Stimulated activated CD4-positive, alpha-beta T cell treated with anti-CD3 and anti-CD28 coated beads, TNF-alpha, amount 100 ng/mL, for 4 hours (primary cell): ENCODE data around the gene POU2AF1.

ENCODE experiments used
- DNase-seq, 3 experiments: peaks; one replicate each; pipeline ENCODE4 v3.0.0-alpha.2; 2020; ENCODE audit warnings: low read depth in 3 of 3

The POU2AF1 gene

GRCh38 chr11:111347723-111348115 is 31.4 kb downstream of the POU2AF1 start:
- no peak for DNase-seq

GRCh38 chr11:111347002-111347722 is 31.9 kb downstream of the POU2AF1 start:
- no peak for DNase-seq

- no peak for DNase-seq
These were observed 35.0 kb downstream of the POU2AF1 start for GRCh38 chr11:111344032-111344431.

- no peak for DNase-seq
These were observed 36.7 kb downstream of the POU2AF1 start for GRCh38 chr11:111342329-111342728.

GRCh38 chr11:111339758-111340388 is 39.2 kb downstream of the POU2AF1 start:
- no peak for DNase-seq

GRCh38 chr11:111336582-111337256 is 42.4 kb downstream of the POU2AF1 start:
- no peak for DNase-seq

- no peak for DNase-seq
These were observed 43.0 kb downstream of the POU2AF1 start for GRCh38 chr11:111336062-111336461.

GRCh38 chr11:111335549-111335948 is 43.5 kb downstream of the POU2AF1 start:
- no peak for DNase-seq

- DNase-seq, result no peak
These were observed 44.3 kb downstream of the POU2AF1 start for GRCh38 chr11:111334532-111335502.

- no peak for DNase-seq
These were observed 47.2 kb downstream of the POU2AF1 start for GRCh38 chr11:111331711-111332479.

- DNase-seq, result no peak
These were observed 48.7 kb downstream of the POU2AF1 start for GRCh38 chr11:111330234-111330893.

- DNase-seq, result no peak
These were observed 49.5 kb downstream of the POU2AF1 start for GRCh38 chr11:111329306-111330204.

- DNase-seq, result no peak
These were observed 51.0 kb downstream of the POU2AF1 start for GRCh38 chr11:111327908-111328624.

- no peak for DNase-seq
These were observed 52.3 kb downstream of the POU2AF1 start for GRCh38 chr11:111326824-111327223.

- DNase-seq, result no peak
These were observed 53.8 kb downstream of the POU2AF1 start for GRCh38 chr11:111325259-111325658.

GRCh38 chr11:111324277-111324720 is 54.8 kb downstream of the POU2AF1 start:
- no peak for DNase-seq

GRCh38 chr11:111322534-111322933 is 56.5 kb downstream of the POU2AF1 start:
- no peak for DNase-seq

GRCh38 chr11:111320728-111321568 is 58.1 kb downstream of the POU2AF1 start:
- DNase-seq, result no peak
